GM12864 (cell line): ENCODE measurements around the gene ERBB4.

ENCODE experiments used
- DNase-seq: peaks from one replicate; pipeline ENCODE4 v3.0.0-alpha.2; 2011; ENCODE audit warnings: low read depth
- H3K4me3 ChIP-seq: 2 replicates; pipeline ENCODE4 v1.5.1; 2011; ENCODE audit warnings: mild to moderate bottlenecking, low read depth, low read length, control low read depth
- TF ChIP-seq, protein P1 (sequence below): IDR thresholded peaks from 2 replicates; pipeline ENCODE4 v1.5.1; 2011; ENCODE audit warnings: low read depth, mild to moderate bottlenecking, moderate library complexity, low read length, control low read depth, inconsistent platforms; ENCODE audit errors: missing control alignments

The ERBB4 gene

GRCh38 chr2:212367431-212367830 lies 171.2 kb downstream of the ERBB4 start:
- no peak for DNase-seq
- TF ChIP-seq, protein P1, sequence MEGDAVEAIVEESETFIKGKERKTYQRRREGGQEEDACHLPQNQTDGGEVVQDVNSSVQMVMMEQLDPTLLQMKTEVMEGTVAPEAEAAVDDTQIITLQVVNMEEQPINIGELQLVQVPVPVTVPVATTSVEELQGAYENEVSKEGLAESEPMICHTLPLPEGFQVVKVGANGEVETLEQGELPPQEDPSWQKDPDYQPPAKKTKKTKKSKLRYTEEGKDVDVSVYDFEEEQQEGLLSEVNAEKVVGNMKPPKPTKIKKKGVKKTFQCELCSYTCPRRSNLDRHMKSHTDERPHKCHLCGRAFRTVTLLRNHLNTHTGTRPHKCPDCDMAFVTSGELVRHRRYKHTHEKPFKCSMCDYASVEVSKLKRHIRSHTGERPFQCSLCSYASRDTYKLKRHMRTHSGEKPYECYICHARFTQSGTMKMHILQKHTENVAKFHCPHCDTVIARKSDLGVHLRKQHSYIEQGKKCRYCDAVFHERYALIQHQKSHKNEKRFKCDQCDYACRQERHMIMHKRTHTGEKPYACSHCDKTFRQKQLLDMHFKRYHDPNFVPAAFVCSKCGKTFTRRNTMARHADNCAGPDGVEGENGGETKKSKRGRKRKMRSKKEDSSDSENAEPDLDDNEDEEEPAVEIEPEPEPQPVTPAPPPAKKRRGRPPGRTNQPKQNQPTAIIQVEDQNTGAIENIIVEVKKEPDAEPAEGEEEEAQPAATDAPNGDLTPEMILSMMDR, result no peak
- H3K4me3 ChIP-seq, result no peak overlapping the region

- DNase-seq, result no peak
- H3K4me3 ChIP-seq, result no peak overlapping the region
- TF ChIP-seq, protein P1, result no peak
These were observed 174.3 kb downstream of the ERBB4 start for GRCh38 chr2:212364112-212364985.

DNA sequence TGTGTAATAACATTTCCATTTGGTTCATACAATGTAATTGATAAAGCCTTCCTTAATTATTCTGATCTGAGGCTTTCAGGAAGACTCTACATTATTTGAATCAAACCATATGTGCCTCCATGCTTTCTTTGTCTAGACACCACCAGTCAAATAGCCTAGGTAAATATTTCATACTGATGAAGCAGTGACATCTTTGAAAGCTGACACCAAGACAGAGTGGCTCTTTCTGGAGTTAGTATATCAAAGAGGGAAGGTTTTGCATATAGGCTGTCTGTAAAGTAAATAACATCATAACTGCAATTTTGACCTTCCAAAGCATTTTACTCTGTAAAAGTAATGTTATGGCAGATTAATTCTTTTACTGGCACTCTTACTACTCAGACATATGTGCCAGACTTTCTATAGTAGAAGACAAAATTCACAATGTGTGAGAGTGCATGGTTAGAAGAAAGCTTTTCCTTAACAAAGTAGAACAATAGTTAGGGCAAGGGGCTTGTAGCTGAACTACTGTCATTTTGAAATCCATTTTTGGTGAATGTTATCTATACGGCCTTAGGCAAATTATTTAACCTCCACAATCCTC lies 177.3 kb downstream of the ERBB4 start:
- TF ChIP-seq, protein P1, result no peak
- no peak for DNase-seq
- H3K4me3 ChIP-seq, result no peak overlapping the region

- no peak overlapping the region for H3K4me3 ChIP-seq
- DNase-seq, result no peak
- TF ChIP-seq, protein P1, result no peak
These were observed 178.5 kb downstream of the ERBB4 start for GRCh38 chr2:212360068-212360460.

- TF ChIP-seq, protein P1, result no peak
- no peak overlapping the region for H3K4me3 ChIP-seq
- no peak for DNase-seq
These were observed 179.1 kb downstream of the ERBB4 start for GRCh38 chr2:212359425-212360067.

- TF ChIP-seq, protein P1, result no peak
- no peak overlapping the region for H3K4me3 ChIP-seq
- no peak for DNase-seq
These were observed 181.0 kb downstream of the ERBB4 start for GRCh38 chr2:212357606-212358005.
